OCI-LY7 (cell line): ENCODE results near the gene EPN1.

Experiments
- CTCF ChIP-seq: fragments of 200-600 bp; sonication (generic); conservative IDR thresholded peaks from 2 replicates; pipeline ENCODE4 v1.5.1; 2014; ENCODE audit warnings: mild to moderate bottlenecking, antibody characterized with exemption, low read length, moderate library complexity, mixed read lengths
- EZH2phosphoT487 ChIP-seq: fragments of 200-600 bp; sonication (generic); IDR thresholded peaks from 2 replicates; pipeline ENCODE4 v1.6.1; 2018; ENCODE audit warnings: low read depth, borderline replicate concordance, mild to moderate bottlenecking, mixed run types, antibody characterized with exemption, low read length, moderate library complexity, mixed read lengths

- no peak for TF ChIP-seq CTCF
- TF ChIP-seq EZH2phosphoT487 = no peak
Measured at GRCh38 chr19:55646889-55647731, 27.9 kb upstream of the EPN1 start.
